Cardiac fibroblast (primary cell): Measurements from ENCODE around the gene KCNJ11.

Experiments used
- DNase-seq, 2 donors: peaks; one replicate each; pipeline versions ENCODE4 v3.0.0 to v3.0.0-alpha.2; 2010; ENCODE audit warnings: low read depth in 2 of 2
- H3K4me3 ChIP-seq, 2 donors: replicated peaks in 1 of 2; 1 replicate in 1 of 2; 2 replicates in 1 of 2; pipeline ENCODE4 v1.5.1; 2011; ENCODE audit warnings: low read depth in 2 of 2, low read length in 2 of 2, mild to moderate bottlenecking in 2 of 2, moderate library complexity in 1 of 2
- CTCF ChIP-seq: IDR thresholded peaks from one replicate; pipeline ENCODE4 v1.5.1; 2011; ENCODE audit warnings: low read depth, mild to moderate bottlenecking, low read length, inconsistent platforms

The KCNJ11 gene

DNA sequence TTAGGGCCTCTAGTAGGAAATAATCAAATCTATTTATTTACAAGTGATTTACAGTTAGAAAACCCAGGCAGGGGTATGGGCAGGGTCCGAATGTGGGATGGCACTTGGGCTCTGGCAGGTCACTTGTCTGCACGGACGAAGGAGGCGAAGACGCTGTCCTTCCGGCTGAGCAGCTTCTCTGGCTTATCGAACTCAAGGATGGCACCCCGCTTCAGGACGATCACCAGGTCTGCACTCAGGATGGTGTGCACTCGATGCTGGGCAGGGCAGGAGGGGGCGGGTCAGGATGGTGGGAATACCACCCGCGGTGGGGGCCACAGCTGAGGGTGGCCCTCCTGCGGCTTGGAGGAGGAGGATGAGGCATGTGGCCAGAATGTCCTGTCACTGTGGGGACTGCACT is 4.4 kb upstream of the KCNJ11 start:
- DNase-seq = no peak
- H3K4me3 ChIP-seq = no peak overlapping the region
- no peak for TF ChIP-seq CTCF

DNA sequence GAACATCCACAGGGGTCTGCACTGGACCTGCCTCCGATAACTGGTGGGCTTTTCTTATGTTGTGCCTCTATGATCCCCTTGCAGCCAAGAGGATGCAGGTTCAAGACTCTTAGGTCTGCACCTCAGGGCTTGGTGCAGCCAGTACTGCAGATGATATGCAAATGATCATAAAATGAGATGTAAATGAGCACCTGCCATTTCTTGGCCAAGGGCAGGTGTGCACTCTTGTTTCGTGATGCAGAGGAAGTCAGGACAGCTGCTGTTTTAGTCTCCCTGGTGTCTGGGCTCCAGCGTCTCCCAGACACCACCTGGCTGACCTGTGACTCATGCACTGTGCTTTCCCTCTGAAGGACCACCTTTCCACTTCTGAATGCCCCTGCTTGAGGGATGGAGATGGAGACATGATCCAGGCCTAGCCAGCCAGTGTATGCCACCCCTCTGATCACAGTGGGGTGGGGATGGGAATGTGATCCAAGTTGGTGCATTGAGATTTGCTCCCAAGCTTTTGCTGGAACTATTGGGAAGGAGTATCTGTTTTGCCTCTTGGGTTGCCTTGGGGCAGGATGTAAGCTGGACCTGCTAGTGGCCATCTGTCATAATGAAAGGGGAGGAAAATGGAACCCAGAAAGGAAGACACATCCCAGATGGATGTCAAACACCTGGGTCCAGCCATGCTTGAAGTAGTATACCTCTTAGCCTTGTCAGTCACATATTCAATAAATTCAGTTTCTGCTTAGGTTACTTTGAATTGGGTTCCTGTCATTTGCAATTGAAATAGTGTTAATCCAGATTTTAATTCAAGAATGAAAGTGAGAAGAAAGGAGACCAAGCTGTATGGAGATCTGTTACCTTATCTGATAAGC is 3.3 kb upstream of the KCNJ11 start:
- no peak overlapping the region for H3K4me3 ChIP-seq
- no peak for TF ChIP-seq CTCF
- no peak for DNase-seq

- H3K4me3 ChIP-seq = no peak overlapping the region
- DNase-seq = no peak
- no peak for TF ChIP-seq CTCF
These were observed 1.6 kb upstream of the KCNJ11 start for GRCh38 chr11:17389957-17390649.

DNA sequence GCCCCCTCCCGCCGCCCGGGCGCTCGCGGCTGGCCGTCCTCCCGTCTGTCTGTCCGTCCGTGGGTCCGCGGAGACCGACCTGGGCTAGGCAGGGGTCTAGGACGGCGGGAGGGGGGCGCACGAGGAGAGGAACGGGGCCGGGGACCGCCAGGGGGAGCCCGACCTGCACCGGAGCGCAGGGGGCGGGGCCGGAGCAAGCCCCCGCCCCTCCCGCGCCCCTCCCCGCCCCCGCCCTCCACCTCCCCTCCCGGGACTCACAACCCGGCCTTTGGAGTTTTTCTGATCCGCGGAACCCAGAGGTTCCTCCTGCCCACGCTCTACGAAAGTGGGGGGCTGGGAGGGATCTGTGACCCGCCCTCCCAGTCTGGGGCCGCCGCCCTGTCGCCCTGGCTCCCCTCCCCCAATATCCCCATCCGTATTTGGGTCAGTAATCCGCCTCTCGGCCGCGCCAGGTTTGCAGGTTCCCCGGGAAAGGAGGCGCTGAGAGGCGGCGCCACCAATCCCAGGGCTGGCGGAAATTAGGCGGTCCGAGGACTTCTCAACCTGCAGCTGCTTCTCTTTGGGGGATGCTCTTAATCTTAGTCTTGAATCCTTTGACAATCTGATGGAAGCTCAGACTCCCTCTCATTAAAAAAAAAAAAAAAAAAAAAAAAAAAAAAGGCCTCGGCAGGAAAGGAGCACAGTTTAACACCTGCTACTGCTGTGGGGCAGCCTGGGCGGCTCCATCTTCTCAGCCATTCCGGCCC is 925 bp upstream of the KCNJ11 start:
- peak; percentile 15 to 34 for DNase-seq
- TF ChIP-seq CTCF = peak; percentile 33
- H3K4me3 ChIP-seq = peak overlapping the region; percentile 32 to 33

- TF ChIP-seq CTCF = no peak
- H3K4me3 ChIP-seq = no peak overlapping the region
These were observed 648 bp downstream of the KCNJ11 start for GRCh38 chr11:17387811-17388210.

DNA sequence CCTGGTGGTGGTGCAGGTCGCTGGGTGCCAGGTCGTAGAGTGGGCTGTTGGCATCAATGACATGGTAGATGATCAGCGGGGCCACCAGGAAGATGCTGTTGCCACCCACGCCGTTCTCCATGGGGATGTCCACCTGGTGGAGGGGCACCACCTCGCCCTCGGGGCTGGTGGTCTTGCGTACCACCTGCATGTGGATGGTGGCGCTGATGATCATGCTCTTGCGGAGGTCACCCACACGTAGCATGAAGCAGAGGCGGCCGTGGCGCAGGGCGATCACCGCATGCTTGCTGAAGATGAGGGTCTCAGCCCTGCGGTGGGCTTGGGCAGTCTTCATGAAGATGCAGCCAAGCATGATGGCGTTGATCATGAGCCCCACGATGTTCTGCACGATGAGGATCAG is 1.2 kb downstream of the KCNJ11 start:
- no peak for DNase-seq
- no peak overlapping the region for H3K4me3 ChIP-seq
- TF ChIP-seq CTCF = no peak

More at GRCh38 chr11:17387811-17388210, 648 bp downstream of the KCNJ11 start:
- DNase-seq = no peak
